ENCODE measurements around the gene PRPF31.
"Not testable (repeated sequence)": the region's sequence is repeated elsewhere in the genome, so short reads cannot be mapped to it uniquely, and the experiment has no call there.

The PRPF31 gene

DNA sequence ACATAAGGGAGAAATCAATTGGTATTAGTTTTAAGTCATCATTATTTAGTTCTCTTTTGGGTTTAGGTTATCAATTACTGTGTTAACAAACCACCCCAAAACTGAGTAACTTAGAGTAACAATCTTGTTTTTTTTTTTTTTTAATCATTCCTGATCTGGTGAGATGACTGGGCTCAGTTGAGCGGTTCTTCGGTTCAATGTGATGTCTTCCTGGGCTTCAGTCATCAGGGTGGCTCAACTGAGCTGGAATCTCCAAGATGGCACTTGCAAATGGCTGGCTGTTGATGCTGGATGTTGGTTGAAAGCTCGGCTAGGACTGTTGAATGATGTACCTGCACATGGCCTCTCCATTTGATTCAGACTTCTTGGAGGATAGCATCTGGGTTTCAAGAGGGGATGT is 31.1 kb upstream of the PRPF31 start:
- DNase-seq (ENCODE audit: low read depth), result no peak
- H3K4me3 ChIP-seq (ENCODE audit: low read length), result no peak overlapping the region
- TF ChIP-seq, protein P1, sequence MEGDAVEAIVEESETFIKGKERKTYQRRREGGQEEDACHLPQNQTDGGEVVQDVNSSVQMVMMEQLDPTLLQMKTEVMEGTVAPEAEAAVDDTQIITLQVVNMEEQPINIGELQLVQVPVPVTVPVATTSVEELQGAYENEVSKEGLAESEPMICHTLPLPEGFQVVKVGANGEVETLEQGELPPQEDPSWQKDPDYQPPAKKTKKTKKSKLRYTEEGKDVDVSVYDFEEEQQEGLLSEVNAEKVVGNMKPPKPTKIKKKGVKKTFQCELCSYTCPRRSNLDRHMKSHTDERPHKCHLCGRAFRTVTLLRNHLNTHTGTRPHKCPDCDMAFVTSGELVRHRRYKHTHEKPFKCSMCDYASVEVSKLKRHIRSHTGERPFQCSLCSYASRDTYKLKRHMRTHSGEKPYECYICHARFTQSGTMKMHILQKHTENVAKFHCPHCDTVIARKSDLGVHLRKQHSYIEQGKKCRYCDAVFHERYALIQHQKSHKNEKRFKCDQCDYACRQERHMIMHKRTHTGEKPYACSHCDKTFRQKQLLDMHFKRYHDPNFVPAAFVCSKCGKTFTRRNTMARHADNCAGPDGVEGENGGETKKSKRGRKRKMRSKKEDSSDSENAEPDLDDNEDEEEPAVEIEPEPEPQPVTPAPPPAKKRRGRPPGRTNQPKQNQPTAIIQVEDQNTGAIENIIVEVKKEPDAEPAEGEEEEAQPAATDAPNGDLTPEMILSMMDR (IDR thresholded peaks at IDR 0.05; ENCODE audit: insufficient read depth, low read depth, low read length, missing control alignments), result no peak

DNA sequence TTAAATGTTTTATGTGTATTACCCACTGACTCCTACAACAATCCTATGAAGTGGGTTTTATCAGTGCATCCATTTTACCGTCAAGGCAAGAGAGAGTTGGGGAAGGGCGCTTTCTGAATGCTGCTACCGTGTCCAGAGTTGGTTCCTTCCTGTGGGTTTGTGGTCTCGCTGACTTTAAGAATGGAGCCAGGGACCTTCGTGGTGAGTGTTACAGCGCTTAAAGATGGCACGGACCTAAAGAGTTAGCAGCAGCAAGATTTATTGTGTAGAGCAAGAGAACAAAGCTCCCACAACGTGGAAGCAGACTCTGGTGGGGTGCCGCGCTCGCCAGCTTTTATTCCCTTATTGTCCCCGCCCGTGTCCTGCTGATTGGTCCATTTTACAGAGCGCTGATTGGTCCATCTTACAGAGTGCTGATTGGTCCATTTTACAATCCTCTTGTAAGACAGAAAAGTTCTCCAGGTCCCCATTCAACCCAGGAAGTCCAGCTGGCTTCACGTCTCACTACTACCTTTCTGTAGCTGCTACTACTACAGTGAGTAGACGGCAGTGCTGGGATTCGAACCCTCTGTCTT is 21.0 kb upstream of the PRPF31 start:
- no peak for DNase-seq (ENCODE audit: low read depth)
- no peak overlapping the region for H3K4me3 ChIP-seq (ENCODE audit: low read length)
- TF ChIP-seq, protein P1 (IDR thresholded peaks at IDR 0.05; ENCODE audit: insufficient read depth, low read depth, low read length, missing control alignments), result no peak

DNA sequence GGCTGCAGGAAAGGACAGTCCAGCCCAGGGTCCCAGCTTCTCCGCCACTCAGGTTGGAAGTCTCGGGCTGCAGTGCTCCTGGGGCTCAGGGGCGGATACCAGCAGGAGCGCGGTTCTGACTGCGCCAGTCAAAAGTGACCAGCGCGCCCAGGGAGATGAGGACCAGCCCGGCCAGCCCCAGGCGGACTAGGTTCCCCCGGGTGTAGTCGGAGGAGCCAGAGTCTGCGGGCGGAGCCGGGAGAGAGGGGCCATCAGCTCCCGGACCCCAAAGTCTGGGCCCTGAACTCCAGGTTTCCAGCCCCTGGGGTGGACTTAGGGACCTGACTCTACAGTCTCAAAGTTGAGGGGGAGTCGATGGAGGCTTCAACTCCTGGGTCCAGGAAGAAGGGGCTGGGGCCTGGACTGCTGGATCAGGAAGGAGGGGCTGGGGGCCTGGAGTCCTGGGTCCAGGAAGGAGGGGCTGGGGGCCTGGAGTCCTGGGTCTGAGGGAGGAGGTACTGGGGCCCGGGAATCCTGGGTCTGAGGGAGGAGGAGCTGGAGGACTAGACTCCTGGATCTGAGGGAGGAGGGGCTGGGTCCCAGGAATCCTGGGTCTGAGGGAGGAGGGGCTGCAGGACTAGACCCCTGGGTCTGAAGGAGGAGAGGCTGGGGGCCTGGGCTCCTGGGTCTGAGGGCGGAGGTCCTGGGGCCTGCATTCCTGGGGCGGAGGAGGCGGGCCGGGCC is 20.3 kb upstream of the PRPF31 start:
- DNase-seq (ENCODE audit: low read depth), result no peak
- TF ChIP-seq, protein P1 (IDR thresholded peaks at IDR 0.05; ENCODE audit: insufficient read depth, low read depth, low read length, missing control alignments), result no peak
- H3K4me3 ChIP-seq (ENCODE audit: low read length), result peak overlapping the region; percentile 16

DNA sequence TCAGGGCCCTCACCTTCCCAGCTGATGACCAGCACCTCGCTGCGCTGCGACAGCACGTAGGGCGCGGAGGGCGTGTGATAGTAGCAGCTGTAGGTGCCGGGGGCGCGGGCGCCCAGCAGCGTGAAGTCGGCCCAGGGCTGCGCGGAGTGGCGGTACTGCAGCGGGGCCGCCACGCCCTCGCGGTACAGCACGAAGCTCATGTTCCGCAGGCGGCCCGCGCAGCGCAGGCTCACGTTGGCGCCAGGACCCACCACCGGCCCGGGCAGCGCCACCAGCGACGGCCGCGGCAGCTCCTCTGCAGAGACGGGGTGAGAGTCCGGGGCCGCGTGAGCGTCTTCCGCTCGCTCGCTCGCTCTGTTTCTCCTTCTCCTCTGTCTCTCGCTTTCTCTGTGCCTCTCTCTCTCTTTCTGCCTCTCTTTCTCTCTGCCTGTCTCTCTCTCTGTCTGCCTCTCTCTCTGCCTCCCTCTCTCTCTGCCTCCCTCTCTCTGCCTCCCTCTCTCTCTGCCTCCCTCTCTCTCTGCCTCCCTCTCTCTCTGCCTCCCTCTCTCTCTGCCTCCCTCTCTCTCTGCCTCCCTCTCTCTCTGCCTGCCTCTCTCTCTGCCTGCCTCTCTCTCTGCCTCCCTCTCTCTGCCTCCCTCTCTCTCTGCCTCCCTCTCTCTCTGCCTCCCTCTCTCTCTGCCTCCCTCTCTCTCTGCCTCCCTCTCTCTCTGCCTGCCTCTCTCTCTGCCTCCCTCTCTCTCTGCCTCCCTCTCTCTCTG is 19.5 kb upstream of the PRPF31 start:
- peak; percentile 50 for DNase-seq (ENCODE audit: low read depth)
- peak overlapping the region; percentile 30 for H3K4me3 ChIP-seq (ENCODE audit: low read length)

DNA sequence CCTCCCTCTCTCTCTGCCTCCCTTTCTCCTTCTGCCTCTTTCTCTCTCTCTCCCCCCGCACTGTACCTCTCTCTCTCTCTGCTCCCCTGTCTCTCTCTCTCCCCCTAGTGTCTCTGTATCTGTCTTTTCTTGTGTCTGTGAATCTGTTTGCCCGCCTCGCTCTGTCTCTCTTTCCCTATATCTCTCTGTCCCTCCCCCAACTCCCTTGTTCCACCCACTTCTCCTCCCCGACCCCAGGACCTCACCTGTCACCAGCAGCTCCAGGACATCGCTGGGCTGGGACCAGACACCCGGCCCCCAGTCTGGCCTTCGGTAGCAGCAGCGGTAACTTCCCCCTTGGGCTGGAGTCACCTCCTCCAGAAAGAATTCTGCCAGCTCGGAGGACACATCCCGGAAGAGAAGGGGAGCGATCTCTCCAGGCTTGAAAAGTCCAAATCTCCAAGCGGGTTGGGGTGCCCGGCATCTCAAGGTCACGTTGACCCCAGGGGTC is 18.9 kb upstream of the PRPF31 start:
- H3K4me3 ChIP-seq (ENCODE audit: low read length), result peak overlapping the region; percentile 30
- DNase-seq (ENCODE audit: low read depth), result peak; percentile 29
- TF ChIP-seq, protein P1 (IDR thresholded peaks at IDR 0.05; ENCODE audit: insufficient read depth, low read depth, low read length, missing control alignments), result peak; percentile 52

DNA sequence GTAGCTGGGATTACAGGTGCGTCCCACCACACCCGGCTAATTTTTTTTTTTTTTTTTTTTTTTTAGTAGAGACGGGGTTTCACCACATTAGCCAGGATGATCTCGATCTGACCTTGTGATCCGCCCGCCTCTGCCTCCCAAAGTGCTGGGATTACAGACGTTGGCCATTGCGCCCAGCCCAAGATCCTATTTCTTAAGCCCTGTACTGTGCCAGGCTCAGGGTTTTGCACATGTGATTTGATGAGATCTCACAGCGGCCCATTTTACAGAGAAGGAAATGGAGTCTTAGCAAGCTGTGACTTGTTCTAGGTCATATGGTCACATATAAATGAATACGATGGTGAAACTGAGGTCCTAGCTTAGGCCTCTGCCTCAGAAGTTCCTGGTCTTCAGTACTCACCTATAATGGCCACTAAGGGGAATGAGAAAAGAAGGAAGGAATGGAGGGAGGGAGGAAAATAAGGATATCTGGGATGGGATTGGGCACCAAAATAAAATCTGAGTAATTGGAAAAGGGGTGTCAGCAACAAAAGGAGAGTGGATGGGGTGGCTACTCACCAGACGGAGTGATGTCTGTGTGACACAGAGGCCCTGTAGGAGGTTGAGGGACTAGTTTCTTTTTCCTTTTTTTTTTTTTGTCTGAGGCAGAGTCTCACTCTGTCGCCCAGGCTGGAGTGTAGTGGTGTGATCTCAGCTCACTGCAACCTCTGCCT is 16.2 kb upstream of the PRPF31 start:
- TF ChIP-seq, protein P1 (IDR thresholded peaks at IDR 0.05; ENCODE audit: insufficient read depth, low read depth, low read length, missing control alignments), result no peak
- no peak overlapping the region for H3K4me3 ChIP-seq (ENCODE audit: low read length)
- no peak for DNase-seq (ENCODE audit: low read depth)

DNA sequence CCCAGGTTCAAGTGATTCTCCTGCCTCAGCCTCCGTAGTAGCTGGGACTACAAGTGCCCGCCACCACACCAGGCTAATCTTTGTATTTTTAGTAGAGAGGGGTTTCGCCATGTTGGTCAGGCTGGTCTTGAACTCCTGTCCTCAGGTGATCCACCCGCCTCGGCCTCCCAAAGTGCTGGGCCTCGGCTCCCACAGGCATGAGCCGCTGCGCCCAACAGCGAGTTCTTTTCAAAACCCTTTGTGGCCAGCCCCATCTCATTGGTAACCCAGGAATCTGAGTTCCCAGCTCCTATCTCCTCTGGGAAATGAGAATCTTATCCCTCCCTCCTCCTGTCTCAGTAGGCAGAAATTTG is 15.7 kb upstream of the PRPF31 start:
- H3K4me3 ChIP-seq (ENCODE audit: low read length); DNase-seq (ENCODE audit: low read depth): not testable (repeated sequence)
